Breast epithelium (tissue), 3 donors: Measurements from ENCODE around the gene TNIP2.

Source experiments
- POLR2AphosphoS5 ChIP-seq, 3 donors: sonication (generic); formaldehyde crosslinking; IDR thresholded peaks; one replicate each; pipeline ENCODE4 v1.6.1; 2017; ENCODE audit warnings: antibody characterized with exemption in 3 of 3
- TF ChIP-seq, protein P1 (sequence below), 3 donors: fragments of 450-650 bp; IDR thresholded peaks; one replicate each; pipeline ENCODE4 v1.5.1; 2016 to 2017; ENCODE audit warnings: antibody characterized with exemption in 3 of 3, mild to moderate bottlenecking in 3 of 3, moderate library complexity in 3 of 3

DNA sequence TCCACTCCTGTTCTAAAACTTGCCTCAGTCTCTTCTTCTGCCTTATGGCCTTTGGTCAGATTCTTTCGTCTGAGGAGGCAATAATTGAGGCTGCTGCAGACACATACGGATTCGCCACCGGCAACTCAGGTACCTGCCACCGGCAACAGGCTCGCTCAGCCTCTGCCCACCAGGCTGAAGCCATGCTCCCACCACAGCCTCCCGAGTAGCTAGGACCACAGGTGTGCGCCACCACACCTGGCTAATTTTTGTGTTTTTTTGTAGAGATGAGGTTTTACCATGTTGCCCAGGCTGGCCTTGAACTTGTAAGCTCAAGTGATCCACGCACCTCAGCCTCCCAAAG, 26.6 kb downstream of the TNIP2 start:
- TF ChIP-seq, protein P1, sequence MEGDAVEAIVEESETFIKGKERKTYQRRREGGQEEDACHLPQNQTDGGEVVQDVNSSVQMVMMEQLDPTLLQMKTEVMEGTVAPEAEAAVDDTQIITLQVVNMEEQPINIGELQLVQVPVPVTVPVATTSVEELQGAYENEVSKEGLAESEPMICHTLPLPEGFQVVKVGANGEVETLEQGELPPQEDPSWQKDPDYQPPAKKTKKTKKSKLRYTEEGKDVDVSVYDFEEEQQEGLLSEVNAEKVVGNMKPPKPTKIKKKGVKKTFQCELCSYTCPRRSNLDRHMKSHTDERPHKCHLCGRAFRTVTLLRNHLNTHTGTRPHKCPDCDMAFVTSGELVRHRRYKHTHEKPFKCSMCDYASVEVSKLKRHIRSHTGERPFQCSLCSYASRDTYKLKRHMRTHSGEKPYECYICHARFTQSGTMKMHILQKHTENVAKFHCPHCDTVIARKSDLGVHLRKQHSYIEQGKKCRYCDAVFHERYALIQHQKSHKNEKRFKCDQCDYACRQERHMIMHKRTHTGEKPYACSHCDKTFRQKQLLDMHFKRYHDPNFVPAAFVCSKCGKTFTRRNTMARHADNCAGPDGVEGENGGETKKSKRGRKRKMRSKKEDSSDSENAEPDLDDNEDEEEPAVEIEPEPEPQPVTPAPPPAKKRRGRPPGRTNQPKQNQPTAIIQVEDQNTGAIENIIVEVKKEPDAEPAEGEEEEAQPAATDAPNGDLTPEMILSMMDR (IDR thresholded peaks at IDR 0.05) = no peak
- TF ChIP-seq POLR2AphosphoS5 (IDR thresholded peaks at IDR 0.05) = no peak
